GM10266 (cell line): Measurements from ENCODE around the gene TRIM73.
"Not testable (repeated sequence)": the region's sequence is repeated elsewhere in the genome, so short reads cannot be mapped to it uniquely, and the experiment has no call there.

Experiments
- DNase-seq: peaks from one replicate; pipeline ENCODE4 v3.0.0; 2012; ENCODE audit errors: extremely low spot score

The TRIM73 gene

GRCh38 chr7:75415829-75416373, 20.5 kb downstream of the TRIM73 start:
- not testable (repeated sequence) for DNase-seq

GRCh38 chr7:75416787-75417186, 21.4 kb downstream of the TRIM73 start:
- not testable (repeated sequence) for DNase-seq

- not testable (repeated sequence) for DNase-seq
These were observed 22.9 kb downstream of the TRIM73 start for GRCh38 chr7:75418292-75418858.

- DNase-seq, result not testable (repeated sequence)
These were observed 23.8 kb downstream of the TRIM73 start for GRCh38 chr7:75419210-75419609.

- DNase-seq, result not testable (repeated sequence)
These were observed 24.3 kb downstream of the TRIM73 start for GRCh38 chr7:75419693-75420092.

GRCh38 chr7:75420152-75420551, 24.7 kb downstream of the TRIM73 start:
- not testable (repeated sequence) for DNase-seq

GRCh38 chr7:75421798-75422710, 26.6 kb downstream of the TRIM73 start:
- not testable (repeated sequence) for DNase-seq

GRCh38 chr7:75423481-75423880, 28.1 kb downstream of the TRIM73 start:
- DNase-seq, result not testable (repeated sequence)

GRCh38 chr7:75439000-75439399, 43.6 kb downstream of the TRIM73 start:
- not testable (repeated sequence) for DNase-seq

- not testable (repeated sequence) for DNase-seq
These were observed 46.7 kb downstream of the TRIM73 start for GRCh38 chr7:75442101-75442464.

- not testable (repeated sequence) for DNase-seq
These were observed 47.2 kb downstream of the TRIM73 start for GRCh38 chr7:75442465-75443111.

- DNase-seq, result not testable (repeated sequence)
These were observed 54.5 kb downstream of the TRIM73 start for GRCh38 chr7:75449946-75450345.

GRCh38 chr7:75452494-75452955, 57.1 kb downstream of the TRIM73 start:
- not testable (repeated sequence) for DNase-seq
